GM19023 (cell line): ENCODE results near the gene SGCD.
"Not testable (repeated sequence)": the region's sequence is repeated elsewhere in the genome, so short reads cannot be mapped to it uniquely, and the experiment has no call there.

Experiments
- ATAC-seq: cut with Tn5 transposase; IDR thresholded peaks from one replicate; pipeline ENCODE4 v1.9.1; 2021; ENCODE audit warnings: mild to moderate bottlenecking, moderate library complexity; ENCODE audit not compliant: unreplicated experiment

The SGCD gene

DNA sequence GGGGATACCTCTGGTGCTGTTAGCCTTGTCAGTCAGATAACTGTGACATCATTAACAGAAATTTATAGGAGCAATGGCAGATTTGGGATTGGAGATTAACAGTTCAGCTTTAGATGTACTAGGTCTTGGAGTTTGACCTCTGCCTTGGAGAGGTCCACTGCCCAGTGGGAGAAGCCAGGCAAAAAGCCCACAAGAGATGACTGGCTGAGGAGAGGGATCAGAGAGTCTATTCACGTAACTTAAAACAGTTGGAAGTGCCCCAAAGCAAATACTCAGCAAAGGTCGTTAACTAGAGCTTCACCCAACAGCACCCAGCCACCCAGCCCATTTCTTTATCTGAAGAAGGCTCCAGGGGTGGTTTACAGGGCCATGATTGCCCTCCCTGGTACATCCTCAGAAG, 290.5 kb downstream of the SGCD start:
- no peak for ATAC-seq

DNA sequence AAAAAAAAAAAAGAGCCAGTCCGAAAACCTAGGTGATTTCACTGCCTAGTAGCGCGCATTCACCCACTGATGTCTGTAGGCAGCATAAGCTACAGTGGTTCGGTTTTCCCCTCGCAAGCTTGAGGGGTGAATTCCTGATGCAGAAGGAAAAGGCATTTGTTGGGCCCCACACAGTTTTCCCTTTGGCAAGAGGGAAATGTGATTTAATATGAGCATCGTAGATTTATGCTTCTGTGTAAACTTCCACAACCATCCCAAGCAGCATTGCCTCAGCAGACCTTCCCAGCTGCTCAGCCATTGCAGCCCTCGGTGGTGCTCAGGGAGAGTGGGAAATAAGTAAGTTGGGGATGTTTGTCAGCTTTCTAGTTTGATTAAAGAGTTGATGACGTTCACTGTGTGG, 291.6 kb downstream of the SGCD start:
- no peak for ATAC-seq

DNA sequence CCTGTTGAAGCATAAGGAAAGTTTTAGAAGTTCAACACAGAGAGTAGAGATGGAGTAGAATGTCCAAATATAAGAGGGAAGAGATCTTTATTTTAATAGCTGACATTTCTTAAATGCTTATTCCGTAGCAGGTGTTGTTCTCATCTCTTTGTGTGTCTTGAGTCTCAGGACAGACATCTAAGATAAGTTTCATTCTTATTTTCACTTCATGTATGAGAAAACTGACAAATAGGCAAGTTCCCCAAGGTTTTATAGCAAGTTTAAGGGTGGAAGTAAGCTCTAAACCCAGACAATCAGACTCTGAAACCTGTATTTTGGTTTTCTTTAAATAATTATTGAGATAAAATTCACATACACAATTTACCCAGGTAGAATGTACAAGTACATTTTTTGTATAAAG, 294.8 kb downstream of the SGCD start:
- no peak for ATAC-seq

DNA sequence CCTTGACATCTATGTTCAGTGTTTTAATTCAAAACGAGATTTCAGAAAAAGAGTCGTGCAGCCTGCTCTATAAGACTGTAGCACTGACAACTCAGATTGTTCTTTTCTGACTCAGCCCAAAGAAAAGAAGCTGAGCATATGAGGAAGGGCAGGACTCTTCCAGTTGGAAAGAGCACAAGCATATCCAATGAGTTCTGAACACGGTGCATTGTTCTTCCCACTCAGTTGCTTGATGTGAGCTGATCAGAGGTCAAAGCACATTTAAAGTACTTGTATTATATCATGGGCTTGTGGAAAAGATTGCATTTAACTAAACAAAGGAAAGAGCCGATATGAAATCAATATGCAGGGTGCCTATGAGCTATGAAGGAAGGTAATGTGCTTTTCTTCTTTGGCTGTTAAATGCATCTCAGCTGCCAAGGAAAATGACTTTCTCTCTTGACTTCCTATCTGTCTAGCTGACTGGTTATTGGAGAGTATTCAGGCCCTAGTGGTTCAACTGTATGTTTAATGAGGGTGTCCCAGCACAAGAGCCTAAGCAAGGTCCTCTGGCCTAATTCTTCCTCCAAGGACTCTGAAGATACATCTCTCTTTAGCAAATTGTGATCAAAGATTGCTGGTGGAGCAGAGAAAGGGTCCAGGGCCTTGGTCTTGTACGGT, 296.5 kb downstream of the SGCD start:
- ATAC-seq: no peak

DNA sequence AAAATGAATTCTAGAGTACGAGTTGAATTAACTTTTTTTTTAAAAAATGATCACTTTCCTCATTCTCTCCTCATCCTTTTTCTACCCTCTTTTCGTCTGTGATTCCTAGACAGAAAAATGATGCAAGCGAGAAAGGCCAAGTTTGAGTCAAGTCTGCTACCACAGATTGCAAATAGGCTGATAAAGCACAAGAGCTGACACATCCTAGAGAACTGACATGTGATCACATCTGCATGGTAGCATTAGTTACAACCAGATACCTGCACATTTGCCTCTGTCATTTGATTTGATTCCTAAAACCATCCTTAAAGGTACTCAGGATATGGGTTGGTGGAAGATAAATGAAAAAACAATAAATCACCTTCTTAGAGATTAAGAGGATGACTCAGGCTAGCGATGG, 297.7 kb downstream of the SGCD start:
- no peak for ATAC-seq

GRCh38 chr5:156628421-156628820, 301.5 kb downstream of the SGCD start:
- no peak for ATAC-seq

- no peak for ATAC-seq
These were observed 304.0 kb downstream of the SGCD start for GRCh38 chr5:156631005-156631404.

- no peak for ATAC-seq
These were observed 307.3 kb downstream of the SGCD start for GRCh38 chr5:156634301-156634700.

DNA sequence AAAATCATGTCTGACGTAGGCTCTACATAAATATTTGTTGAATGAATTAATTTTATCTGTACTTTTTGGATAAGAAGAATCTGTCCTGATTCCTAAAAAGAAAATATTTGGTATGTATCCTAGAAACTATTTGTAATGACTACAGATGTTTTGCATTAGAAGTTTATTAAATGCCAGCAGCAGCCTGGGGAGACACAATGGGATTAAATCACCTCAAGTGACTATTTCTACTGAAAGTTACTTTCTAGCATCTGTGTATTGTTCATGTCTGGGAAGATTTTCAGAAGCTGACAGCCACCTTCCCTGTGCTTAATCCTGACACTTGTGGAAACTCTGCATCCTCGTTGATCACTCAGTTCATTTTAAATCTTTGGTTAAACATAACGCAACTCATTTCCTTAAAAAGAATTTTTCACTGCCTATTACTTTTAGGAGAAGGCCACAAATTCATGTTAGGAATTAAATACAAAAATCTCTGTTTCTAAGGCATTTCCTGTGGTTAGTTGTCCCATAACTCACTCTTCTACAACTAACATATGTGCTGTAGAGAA, 313.8 kb downstream of the SGCD start:
- no peak for ATAC-seq

- ATAC-seq: no peak
These were observed 314.7 kb downstream of the SGCD start for GRCh38 chr5:156641686-156642085.

DNA sequence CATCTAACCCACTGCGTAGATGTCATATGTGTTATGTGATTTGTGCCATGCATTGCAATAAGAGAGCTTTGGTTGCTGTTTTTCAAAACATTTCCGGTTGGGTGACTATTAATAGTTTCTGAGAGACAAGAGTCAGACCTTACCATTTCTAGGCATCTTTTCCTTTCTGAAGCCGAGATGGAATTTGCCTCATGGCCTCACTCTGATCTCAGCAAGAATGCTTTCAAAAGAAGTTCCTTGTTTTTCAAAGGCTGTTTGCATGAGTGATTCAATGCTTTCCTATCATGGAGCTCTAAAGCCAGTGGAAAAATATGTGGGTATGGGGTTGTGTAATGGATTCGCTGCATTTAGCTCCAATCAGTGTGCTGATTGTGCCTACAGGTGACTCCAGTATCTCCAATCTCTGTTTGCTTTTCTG, 320.1 kb downstream of the SGCD start:
- no peak for ATAC-seq

- ATAC-seq: no peak
These were observed 327.5 kb downstream of the SGCD start for GRCh38 chr5:156654444-156654843.

- no peak for ATAC-seq
These were observed 328.8 kb downstream of the SGCD start for GRCh38 chr5:156655732-156656131.

GRCh38 chr5:156664832-156665231, 337.9 kb downstream of the SGCD start:
- not testable (repeated sequence) for ATAC-seq

GRCh38 chr5:156666686-156667085, 339.7 kb downstream of the SGCD start:
- not testable (repeated sequence) for ATAC-seq

DNA sequence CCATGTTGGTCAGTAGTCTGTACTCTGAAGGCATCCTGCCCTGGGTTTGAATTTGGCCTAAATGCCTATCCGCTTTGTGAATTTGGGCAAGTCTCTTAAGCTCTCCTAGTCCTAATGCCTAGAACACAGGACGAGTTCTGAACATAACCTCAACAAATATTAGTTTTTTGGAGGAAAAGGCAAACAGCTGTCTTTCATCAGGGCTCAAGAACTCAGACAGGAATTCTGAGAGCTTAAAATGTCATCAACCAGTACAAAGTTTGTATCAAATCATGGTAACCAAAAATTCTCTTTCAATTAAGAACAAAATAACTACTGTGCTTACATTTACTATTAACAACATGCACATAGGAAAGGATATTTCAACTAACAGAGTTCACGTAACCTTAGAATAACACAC, 340.7 kb downstream of the SGCD start:
- no peak for ATAC-seq

- no peak for ATAC-seq
These were observed 342.5 kb downstream of the SGCD start for GRCh38 chr5:156669416-156669815.

GRCh38 chr5:156670615-156671014, 343.7 kb downstream of the SGCD start:
- no peak for ATAC-seq

DNA sequence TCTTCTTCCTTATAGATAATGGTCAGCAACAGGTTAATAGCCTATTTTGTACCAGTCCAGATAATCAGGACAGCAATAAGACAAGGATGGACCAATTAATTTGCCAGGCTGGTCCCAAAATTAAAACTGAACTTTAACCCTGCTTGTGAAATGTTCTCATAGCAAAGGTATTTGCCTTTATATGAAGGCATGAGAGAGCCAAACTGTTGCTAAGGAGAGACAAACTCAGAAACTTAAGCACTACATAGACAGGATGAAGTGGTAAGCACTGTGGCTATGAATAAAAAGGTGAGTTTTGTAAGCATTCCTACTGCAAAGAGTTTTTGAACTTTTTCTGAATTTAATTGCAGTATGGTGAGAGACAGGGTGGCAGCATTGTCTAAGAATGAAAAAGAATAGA, 348.4 kb downstream of the SGCD start:
- no peak for ATAC-seq

- ATAC-seq: no peak
These were observed 351.0 kb downstream of the SGCD start for GRCh38 chr5:156677963-156678362.

GRCh38 chr5:156678484-156678883, 351.5 kb downstream of the SGCD start:
- no peak for ATAC-seq

DNA sequence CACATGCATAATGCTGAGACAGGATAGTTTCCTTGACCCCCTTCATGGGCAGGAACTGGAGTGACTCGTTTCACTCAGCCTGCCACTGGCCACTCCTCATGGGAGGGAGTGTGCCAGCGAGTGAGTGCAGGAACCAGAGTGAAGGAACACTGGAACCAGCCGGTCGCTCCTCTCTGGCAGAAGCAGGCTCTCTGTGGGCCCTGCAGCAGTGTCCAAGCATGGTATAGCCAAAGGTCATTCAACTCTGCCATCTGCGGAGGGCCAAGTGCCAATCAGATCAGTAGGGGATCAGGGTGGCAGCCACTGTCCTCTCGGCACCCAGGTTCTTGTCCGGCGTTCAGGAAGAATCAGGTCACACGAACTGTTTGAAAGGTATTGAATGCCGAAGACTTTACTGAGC, 353.9 kb downstream of the SGCD start:
- no peak for ATAC-seq

GRCh38 chr5:156681265-156681664, 354.3 kb downstream of the SGCD start:
- ATAC-seq: no peak
